HG03565 (cell line): ENCODE data around the gene ZBTB26.

Source experiments
- ATAC-seq: cut with Tn5 transposase; IDR thresholded peaks from one replicate; pipeline ENCODE4 v1.9.1; 2021; ENCODE audit warnings: mild to moderate bottlenecking, moderate library complexity; ENCODE audit not compliant: unreplicated experiment

ZBTB26 gene

DNA sequence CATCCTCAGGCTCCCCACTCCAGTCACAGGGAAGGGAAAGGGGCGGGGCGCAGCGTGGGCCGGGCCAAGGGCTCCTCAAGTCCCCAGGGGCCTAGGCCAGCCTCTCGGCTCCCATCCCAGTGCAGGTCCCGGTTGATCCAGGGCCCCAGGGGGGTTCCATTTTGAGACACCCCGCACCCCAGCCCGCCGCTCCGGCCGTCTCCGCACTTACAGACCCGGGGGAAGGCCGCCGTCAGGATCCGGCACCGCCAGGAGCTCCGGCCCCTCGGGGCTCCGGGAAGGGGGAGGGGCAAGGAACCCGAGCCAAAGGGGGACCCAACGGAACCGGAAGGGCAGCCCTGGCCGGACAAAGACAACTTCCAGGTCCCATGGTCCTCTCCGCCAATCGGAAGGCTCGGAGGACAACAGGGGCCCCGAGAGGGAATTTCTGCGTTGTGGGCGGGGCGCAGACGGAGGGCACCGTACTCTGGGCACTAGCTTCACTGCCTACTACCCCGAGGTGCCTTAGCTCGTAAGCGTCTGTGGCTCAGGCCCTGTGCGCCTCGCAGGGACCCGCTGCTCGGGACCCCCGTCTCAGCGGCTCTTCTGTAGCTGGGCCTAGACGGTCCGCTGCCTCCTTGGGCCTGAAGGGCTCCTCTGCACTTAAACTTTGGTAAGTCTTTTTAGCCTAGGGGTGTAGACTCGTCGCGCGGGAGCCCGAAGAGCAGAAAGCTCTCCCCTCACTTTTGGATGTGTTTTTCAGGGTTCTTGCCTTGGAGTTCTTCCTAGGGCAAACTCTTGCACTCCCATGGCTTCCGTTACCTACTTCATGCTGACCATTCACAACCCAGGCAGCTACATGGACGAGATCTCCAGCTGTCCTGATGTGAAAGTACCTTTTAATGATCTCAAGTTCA lies at the start of gene ZBTB26:
Gene ZBTB26, minus strand, starts transcription at position 287 of the 896 bp plus-strand sequence. CDS start 11,578 bp downstream, outside the sequence.
- ATAC-seq = peak; percentile 82

- ATAC-seq = no peak
Measured at GRCh38 chr9:122978601-122979000, 47.3 kb upstream of the ZBTB26 start.

DNA sequence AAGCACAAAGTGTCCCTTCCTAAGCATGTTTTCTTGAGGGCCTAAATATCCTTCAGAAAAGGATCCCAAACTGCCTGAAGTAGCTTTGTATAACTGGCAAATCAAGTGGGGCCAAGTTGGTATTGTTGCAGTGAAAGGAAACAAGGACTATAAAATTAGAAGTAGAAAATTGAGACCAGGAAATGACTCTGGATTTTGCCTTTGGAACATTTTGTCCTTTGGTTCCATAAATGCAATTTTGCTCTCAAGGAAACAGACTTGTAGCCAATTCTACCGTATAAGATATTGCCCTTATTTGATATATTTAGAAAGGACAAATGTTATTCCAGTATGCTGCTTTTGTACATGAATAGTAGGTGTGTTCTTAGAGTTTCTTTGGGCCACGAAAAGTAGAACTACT lies 43.9 kb upstream of the ZBTB26 start:
- ATAC-seq = no peak

DNA sequence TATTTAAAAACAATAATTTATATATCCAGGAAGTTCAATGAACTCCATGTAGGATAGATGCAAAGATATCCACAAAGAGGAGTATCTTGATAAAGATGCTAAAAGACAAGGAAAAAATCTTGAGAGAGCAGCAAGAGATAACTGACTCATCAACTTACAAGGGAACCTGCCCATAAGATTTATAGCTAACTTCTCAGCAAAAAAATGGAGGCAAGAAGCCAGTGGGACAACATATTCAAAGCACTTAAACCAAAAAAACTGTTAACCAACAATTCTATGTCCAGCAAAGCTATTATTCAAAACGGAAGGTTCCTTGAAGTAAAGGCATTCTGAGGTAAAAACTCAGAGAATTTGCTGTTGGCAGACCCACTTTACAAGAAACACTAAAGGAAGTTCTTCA lies 29.8 kb upstream of the ZBTB26 start:
- ATAC-seq = no peak

- ATAC-seq = no peak
Measured at GRCh38 chr9:122955961-122956360, 24.6 kb upstream of the ZBTB26 start.

DNA sequence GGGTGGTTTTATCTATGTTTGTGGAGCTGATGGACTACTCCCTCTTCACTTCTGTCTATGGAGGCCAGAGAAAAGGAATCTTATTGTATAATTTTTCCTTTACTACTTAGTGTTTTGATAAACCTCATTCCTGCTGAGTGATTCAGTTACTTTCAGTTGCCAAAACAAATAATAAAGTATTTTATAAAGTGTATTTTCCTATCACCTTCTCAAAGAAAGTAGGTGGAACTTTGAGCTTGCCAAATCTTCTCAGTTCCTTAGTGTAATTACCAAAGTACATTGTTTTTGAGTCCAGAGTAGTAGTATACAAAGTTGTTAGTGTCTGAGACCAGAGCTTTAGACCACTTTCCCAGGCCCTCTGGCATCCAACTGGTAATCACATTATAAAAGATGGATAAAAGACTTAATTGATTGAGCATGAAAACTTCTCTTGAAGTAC lies 23.0 kb upstream of the ZBTB26 start:
- ATAC-seq = no peak

DNA sequence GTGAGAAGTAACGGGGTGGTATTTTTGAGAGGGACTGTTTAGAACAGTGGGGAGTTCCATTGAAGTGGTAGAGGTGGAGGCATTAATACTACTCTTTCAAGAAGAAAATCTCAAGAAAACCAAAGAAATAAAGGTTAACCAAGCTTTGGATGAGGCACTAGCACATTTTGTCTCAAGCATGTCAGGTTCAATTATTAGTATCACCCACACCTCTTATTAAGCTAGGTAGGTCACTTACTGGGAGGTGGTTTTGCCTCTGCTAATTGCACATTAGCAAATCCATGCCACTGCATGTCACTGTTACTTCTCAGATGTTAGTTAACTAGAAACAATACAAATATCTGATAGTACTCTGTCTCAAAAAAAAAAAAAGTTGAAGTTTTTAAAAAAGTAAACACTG lies 19.7 kb upstream of the ZBTB26 start:
- no peak for ATAC-seq

DNA sequence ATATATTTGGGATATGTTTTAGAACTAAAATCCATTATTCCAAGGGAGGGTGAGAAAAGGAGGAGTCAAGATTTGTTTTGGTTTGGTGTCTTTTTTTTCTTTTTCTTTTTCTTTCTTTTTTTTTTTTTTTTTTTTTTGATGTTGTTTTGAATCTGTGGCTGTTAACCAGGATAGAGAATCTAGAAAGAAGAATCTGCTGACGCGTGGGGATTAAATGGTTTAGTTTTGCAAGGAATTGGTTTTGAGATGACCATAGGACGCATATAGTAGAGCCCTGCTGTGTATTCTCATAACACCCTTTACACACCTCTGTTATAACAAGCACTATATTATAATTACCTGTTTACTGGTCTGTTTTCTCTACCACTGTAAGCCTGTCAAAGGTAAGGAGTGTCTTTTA lies 19.0 kb upstream of the ZBTB26 start:
- ATAC-seq = no peak

- no peak for ATAC-seq
Measured at GRCh38 chr9:122949696-122950095, 18.4 kb upstream of the ZBTB26 start.

GRCh38 chr9:122948313-122948712 lies 17.0 kb upstream of the ZBTB26 start:
- ATAC-seq = no peak

DNA sequence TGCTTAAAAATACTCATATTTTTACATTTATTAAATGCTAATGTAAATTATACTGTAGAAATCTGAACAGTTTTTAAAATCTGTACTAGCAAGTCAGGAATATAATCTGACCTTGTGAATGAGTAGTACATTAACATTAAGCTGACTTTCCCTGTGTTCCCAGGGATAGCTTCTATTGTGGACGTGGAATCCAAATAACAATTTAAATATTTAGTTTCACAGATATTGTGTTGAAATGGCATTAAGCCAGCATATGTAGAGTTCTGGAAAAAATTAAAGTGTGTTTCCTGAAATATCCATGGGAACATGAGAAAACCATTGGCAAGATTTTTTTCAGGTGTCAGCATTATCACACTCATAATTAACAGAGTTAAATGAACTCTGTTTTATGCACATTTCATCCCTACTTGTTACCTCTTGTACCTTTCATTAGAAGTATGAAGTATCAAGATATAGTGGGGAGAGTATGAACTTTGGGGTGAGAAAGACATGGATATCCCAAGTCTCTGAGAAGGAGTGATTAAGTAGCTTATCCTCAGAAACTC lies 15.2 kb upstream of the ZBTB26 start:
- no peak for ATAC-seq

- ATAC-seq = no peak
Measured at GRCh38 chr9:122944960-122945888, 13.9 kb upstream of the ZBTB26 start.

DNA sequence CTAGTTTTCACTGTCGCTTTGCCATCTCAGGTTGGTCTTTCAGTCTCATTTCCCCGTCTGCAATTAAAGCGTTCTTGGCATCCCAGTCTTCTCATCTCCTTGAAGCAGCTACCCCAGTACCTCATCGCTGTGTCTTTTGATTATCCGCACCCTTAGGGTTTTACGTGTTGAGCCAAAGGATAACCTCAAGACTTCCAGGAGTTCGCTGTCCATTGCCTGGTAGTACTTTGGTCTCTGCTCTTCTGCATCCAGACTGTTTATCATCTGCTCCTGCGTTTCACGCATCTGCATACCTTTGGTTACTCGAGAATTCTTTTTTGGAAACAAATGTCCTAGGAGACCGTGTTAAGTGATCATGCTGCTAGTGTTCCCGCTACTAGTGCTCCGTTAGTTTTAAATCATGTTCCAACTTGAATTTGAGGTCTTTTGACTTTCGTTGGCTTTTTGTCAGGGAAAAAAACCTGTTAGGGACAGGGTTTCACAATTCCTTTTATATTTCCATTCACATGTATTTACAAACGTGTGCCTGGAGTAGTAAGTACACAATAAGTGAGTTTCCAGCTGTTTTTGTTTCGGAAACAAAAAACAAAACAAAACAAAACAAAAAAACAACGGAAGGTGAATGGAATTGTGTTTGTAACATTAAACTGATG lies 10.4 kb upstream of the ZBTB26 start:
- no peak for ATAC-seq

DNA sequence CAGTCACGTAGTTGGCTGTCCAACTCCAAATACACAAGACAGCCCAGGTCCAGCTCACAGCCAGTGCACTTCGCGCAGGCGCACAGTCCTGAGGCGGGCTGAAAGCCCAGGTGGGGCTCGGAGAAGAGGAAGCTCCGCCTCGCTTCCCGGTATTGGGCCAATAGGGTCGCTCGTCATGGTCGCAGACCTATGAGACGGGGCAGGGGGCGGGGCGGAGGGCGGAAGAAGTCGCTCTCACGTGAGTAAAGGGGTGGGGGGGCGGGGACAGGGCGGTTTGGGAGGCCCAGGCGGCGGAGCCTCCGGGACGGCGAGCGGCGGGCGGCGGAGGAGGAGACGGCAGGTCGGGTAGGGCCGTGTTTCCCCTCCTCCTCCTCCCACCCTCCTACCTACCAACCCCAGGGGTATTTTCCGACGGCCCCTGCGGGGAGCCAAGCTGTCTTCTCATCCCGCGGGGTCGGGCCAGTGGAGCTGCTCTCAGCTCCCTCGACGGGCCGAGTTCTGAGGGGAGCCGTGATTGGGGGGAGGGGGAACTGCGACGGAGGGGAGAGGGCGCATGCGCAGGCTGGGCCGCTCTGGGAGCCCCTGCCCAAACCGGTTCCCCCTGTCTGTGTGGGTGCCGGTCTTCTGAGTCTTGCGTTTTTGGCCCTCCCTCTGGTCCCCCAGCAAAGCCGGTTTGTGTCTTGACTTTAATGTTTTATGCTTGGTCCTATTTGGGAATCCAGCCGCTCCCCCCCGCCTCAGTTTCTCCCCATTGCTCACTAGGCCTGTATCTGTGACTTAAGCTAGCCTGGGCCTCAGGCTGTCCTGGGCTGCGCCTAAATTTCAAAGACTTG lies 9.7 kb upstream of the ZBTB26 start, which contains the start of gene RABGAP1:
Gene RABGAP1, plus strand, starts transcription at position 272 of the 833 bp plus-strand sequence. CDS start 16,040 bp downstream, outside the sequence.
- peak; percentile 97 for ATAC-seq

DNA sequence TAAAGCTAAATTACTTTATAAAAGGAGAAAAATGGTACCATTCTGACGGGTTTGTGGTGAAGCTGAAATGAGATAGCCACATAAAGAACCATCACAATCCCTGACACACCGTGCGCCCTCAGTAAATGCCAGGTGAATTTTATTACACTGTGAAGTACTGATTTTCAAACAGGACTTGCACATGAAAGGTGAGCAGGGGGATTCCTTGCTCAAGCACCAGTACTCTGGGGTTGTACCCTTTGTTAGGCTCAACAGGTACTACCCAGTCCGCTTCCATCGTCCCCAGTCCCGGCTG lies 9.1 kb upstream of the ZBTB26 start:
- ATAC-seq = no peak

DNA sequence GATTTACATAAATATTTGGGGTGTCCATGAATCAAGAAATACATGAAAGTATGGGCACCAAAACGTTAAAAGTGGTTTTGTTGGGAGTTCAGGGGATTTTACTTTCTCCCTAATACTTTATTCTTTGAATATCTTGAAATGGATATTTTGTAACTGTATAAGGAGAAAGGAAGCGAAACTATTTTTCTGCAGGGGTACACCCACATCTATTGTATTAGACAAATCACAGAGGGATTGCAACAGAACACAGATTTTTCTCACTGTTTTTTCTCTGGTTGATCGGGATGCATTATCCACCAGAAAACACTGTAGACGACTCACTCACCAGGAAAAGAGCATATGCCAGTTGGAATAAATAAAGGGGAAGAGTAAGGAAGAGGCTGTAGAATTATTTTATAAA lies 8.3 kb upstream of the ZBTB26 start:
- no peak for ATAC-seq

GRCh38 chr9:122936883-122937282 lies 5.6 kb upstream of the ZBTB26 start:
- no peak for ATAC-seq

DNA sequence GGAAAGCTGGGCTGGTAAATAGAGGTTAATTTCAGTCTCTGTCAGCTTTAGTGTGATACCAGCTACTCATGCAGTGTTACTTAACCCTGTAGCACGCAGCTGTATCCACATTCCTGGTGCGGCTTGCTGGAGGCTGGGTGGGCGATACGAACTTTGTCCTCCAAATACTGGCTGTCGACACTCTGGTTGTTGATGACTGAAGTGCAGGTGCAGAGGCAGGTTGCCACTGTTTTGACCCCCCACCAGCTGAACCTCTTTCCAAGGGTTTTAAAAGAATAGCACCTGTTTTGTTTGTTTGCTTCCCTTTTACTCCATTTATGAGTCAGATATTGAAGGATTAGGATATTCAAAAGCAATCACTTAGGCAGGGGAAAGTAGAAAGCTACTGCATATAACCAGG lies 5.2 kb upstream of the ZBTB26 start:
- ATAC-seq = no peak

- ATAC-seq = peak; percentile 20
Measured at GRCh38 chr9:122930541-122931225, 629 bp downstream of the ZBTB26 start.
